Lower leg skin (tissue), 3 donors: Measurements from ENCODE around the gene CEP83.

Source experiments
- CTCF ChIP-seq, 3 donors: fragments of 450-650 bp; IDR thresholded peaks; one replicate each; pipeline ENCODE4 v1.5.1; 2016; ENCODE audit warnings: antibody characterized with exemption in 3 of 3, mild to moderate bottlenecking in 3 of 3, moderate library complexity in 2 of 3
- POLR2A ChIP-seq, 2 donors: fragments of 450-650 bp; IDR thresholded peaks; one replicate each; pipeline ENCODE4 v1.6.1; 2016 to 2017; ENCODE audit warnings: antibody characterized with exemption in 2 of 2, mild to moderate bottlenecking in 1 of 2, moderate library complexity in 1 of 2

- TF ChIP-seq POLR2A (IDR thresholded peaks at IDR 0.05) (no peak), CTCF (IDR thresholded peaks at IDR 0.05) (no peak)
Measured at GRCh38 chr12:94498698-94499097, 39.0 kb upstream of the CEP83 start.
